A549 (cell line): Measurements from ENCODE around the gene KLHL29.

ENCODE experiments used
- CEBPB ChIP-seq, 2 experiments: fragments of >200 bp in 1 of 2; sonication (Bioruptor Twin) in 1 of 2; formaldehyde crosslinking in 1 of 2; IDR thresholded peaks; 2 replicates each; pipeline ENCODE4 v1.6.1; 2012 to 2016
- EHMT2 ChIP-seq: fragments of 200-600 bp; sonication (generic); IDR thresholded peaks from 2 replicates; pipeline ENCODE4 v1.6.1; 2016; ENCODE audit warnings: antibody characterized with exemption, low read depth, mild to moderate bottlenecking, moderate library complexity
- FOSB ChIP-seq: fragments of 250-450 bp; sonication (Bioruptor Pico); IDR thresholded peaks from 2 replicates; pipeline ENCODE4 v1.5.0; 2020; ENCODE audit warnings: mild to moderate bottlenecking, moderate library complexity
- JUN ChIP-seq, 2 experiments: fragments of >200 bp; sonication (Bioruptor Twin); formaldehyde crosslinking; IDR thresholded peaks; 2 replicates in 1 of 2; 3 replicates in 1 of 2; pipeline ENCODE4 v1.6.1; 2016 to 2017
- MYC ChIP-seq: IDR thresholded peaks from 2 replicates; pipeline ENCODE4 v1.6.1; 2012; ENCODE audit warnings: mild to moderate bottlenecking, inconsistent platforms, low read length, improper control_type of control experiment, borderline replicate concordance
- POLR2A ChIP-seq: IDR thresholded peaks from 2 replicates; pipeline ENCODE4 v1.6.1; 2012; ENCODE audit warnings: mild to moderate bottlenecking, low read length
- POLR2AphosphoS2 ChIP-seq: conservative IDR thresholded peaks from 2 replicates; pipeline ENCODE4 v1.6.1; 2012; ENCODE audit warnings: low read length, improper control_type of control experiment, inconsistent platforms
- RARB ChIP-seq: fragments of 250-450 bp; sonication (Bioruptor Pico); IDR thresholded peaks from 2 replicates; pipeline ENCODE4 v1.8.0; 2021; ENCODE audit warnings: mild to moderate bottlenecking, moderate library complexity
- REST ChIP-seq: fragments of 200-600 bp; sonication (generic); IDR thresholded peaks from 2 replicates; pipeline ENCODE4 v1.6.1; 2016; ENCODE audit warnings: antibody characterized with exemption, mild to moderate bottlenecking, moderate library complexity
- SMC3 ChIP-seq: fragments of >200 bp; sonication (Bioruptor Twin); formaldehyde crosslinking; IDR thresholded peaks from 3 replicates; pipeline ENCODE4 v1.6.1; 2018; ENCODE audit warnings: inconsistent platforms
- TP53 ChIP-seq: fragments of 250-450 bp; sonication (Bioruptor Pico); IDR thresholded peaks from 2 replicates; pipeline ENCODE4 v1.5.0; 2021; ENCODE audit warnings: mild to moderate bottlenecking, moderate library complexity
- TF ChIP-seq, protein P1 (sequence below): fragments of >200 bp; sonication (Bioruptor Twin); formaldehyde crosslinking; IDR thresholded peaks from 2 replicates; pipeline ENCODE4 v1.6.1; 2016
- TF ChIP-seq, protein P2 (sequence below): fragments of >200 bp; sonication (Bioruptor Twin); formaldehyde crosslinking; IDR thresholded peaks from 3 replicates; pipeline ENCODE4 v1.5.1; 2016
- TF ChIP-seq, protein P3 (sequence below): IDR thresholded peaks from 2 replicates; pipeline ENCODE4 v1.6.1; 2012

DNA sequence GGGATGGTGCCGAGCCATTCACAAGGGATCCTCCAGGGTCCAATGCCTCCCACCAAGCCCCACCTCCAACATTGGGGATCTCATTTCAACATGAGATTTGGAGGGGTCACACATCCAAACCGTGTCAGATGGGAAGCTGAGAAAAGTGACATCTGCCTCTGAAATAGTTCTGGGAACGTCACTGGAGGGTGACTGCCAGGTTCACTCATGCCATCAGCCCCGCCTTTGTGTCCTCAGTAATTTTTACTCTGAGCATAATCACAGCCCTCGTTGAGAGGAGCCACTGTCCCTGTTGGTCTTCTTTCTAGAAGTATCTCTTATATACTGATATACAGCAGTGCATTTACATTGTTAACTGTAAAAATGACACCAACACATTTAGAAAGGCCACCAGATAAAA is 67.4 kb downstream of the KLHL29 start:
- TF ChIP-seq, protein P1, sequence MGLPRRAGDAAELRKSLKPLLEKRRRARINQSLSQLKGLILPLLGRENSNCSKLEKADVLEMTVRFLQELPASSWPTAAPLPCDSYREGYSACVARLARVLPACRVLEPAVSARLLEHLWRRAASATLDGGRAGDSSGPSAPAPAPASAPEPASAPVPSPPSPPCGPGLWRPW: no peak
- TF ChIP-seq SMC3 (no peak), MYC (no peak), RARB (CRISPR knock-in tag) (no peak), POLR2A (no peak), REST (no peak), CEBPB (IDR thresholded peaks at IDR 0.05) (no peak), FOSB (CRISPR knock-in tag) (no peak), EHMT2 (no peak), POLR2AphosphoS2 (no peak), TP53 (CRISPR knock-in tag) (no peak), JUN (IDR thresholded peaks at IDR 0.05) (no peak)
- TF ChIP-seq, protein P2, sequence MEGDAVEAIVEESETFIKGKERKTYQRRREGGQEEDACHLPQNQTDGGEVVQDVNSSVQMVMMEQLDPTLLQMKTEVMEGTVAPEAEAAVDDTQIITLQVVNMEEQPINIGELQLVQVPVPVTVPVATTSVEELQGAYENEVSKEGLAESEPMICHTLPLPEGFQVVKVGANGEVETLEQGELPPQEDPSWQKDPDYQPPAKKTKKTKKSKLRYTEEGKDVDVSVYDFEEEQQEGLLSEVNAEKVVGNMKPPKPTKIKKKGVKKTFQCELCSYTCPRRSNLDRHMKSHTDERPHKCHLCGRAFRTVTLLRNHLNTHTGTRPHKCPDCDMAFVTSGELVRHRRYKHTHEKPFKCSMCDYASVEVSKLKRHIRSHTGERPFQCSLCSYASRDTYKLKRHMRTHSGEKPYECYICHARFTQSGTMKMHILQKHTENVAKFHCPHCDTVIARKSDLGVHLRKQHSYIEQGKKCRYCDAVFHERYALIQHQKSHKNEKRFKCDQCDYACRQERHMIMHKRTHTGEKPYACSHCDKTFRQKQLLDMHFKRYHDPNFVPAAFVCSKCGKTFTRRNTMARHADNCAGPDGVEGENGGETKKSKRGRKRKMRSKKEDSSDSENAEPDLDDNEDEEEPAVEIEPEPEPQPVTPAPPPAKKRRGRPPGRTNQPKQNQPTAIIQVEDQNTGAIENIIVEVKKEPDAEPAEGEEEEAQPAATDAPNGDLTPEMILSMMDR: no peak
- TF ChIP-seq, protein P3, sequence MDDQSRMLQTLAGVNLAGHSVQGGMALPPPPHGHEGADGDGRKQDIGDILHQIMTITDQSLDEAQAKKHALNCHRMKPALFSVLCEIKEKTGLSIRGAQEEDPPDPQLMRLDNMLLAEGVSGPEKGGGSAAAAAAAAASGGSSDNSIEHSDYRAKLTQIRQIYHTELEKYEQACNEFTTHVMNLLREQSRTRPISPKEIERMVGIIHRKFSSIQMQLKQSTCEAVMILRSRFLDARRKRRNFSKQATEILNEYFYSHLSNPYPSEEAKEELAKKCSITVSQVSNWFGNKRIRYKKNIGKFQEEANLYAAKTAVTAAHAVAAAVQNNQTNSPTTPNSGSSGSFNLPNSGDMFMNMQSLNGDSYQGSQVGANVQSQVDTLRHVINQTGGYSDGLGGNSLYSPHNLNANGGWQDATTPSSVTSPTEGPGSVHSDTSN: no peak
